Coronary artery (tissue), 2 donors: ENCODE results near the gene EDEM1.

Experiments
- DNase-seq: peaks from one replicate; pipeline ENCODE4 v3.0.0-alpha.2; 2017; ENCODE audit warnings: low spot score
- H3K27ac ChIP-seq, 2 donors: fragments of 200-600 bp; sonication (generic); one replicate each; pipeline ENCODE4 v1.5.1; 2016 to 2019
- H3K4me3 ChIP-seq: fragments of 200-600 bp; sonication (generic); 2 replicates; pipeline ENCODE4 v1.5.1; 2016; ENCODE audit warnings: mild to moderate bottlenecking, moderate library complexity
- TF ChIP-seq, protein P1 (sequence below): fragments of 200-600 bp; sonication (generic); IDR thresholded peaks from one replicate; pipeline ENCODE4 v1.5.1; 2019; ENCODE audit warnings: antibody characterized with exemption

The EDEM1 gene

GRCh38 chr3:5194341-5194740, 6.8 kb downstream of the EDEM1 start:
- no peak overlapping the region for H3K4me3 ChIP-seq
- no peak for DNase-seq
- TF ChIP-seq, protein P1, sequence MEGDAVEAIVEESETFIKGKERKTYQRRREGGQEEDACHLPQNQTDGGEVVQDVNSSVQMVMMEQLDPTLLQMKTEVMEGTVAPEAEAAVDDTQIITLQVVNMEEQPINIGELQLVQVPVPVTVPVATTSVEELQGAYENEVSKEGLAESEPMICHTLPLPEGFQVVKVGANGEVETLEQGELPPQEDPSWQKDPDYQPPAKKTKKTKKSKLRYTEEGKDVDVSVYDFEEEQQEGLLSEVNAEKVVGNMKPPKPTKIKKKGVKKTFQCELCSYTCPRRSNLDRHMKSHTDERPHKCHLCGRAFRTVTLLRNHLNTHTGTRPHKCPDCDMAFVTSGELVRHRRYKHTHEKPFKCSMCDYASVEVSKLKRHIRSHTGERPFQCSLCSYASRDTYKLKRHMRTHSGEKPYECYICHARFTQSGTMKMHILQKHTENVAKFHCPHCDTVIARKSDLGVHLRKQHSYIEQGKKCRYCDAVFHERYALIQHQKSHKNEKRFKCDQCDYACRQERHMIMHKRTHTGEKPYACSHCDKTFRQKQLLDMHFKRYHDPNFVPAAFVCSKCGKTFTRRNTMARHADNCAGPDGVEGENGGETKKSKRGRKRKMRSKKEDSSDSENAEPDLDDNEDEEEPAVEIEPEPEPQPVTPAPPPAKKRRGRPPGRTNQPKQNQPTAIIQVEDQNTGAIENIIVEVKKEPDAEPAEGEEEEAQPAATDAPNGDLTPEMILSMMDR, result no peak
- H3K27ac ChIP-seq, result peak overlapping the region in 1 of 2 donors; percentile 6

- peak overlapping the region in 1 of 2 donors; percentile 6 for H3K27ac ChIP-seq
- DNase-seq, result no peak
Measured at GRCh38 chr3:5194801-5195509, 7.4 kb downstream of the EDEM1 start.

GRCh38 chr3:5195605-5196004, 8.1 kb downstream of the EDEM1 start:
- DNase-seq, result no peak
- Histone ChIP-seq H3K4me3 (no peak overlapping the region), H3K27ac (no peak overlapping the region)
- TF ChIP-seq, protein P1, result no peak

More at GRCh38 chr3:5194801-5195509, 7.4 kb downstream of the EDEM1 start:
- TF ChIP-seq, protein P1, result no peak
- no peak overlapping the region for H3K4me3 ChIP-seq

- TF ChIP-seq, protein P1, result no peak
- DNase-seq, result no peak
- H3K27ac ChIP-seq, result no peak overlapping the region
- no peak overlapping the region for H3K4me3 ChIP-seq
Measured at GRCh38 chr3:5197022-5197421, 9.5 kb downstream of the EDEM1 start.

GRCh38 chr3:5197470-5198312, 10.2 kb downstream of the EDEM1 start:
- no peak for DNase-seq
- H3K27ac ChIP-seq, result peak overlapping the region in 1 of 2 donors; percentile 35
- TF ChIP-seq, protein P1, result no peak
- no peak overlapping the region for H3K4me3 ChIP-seq

DNA sequence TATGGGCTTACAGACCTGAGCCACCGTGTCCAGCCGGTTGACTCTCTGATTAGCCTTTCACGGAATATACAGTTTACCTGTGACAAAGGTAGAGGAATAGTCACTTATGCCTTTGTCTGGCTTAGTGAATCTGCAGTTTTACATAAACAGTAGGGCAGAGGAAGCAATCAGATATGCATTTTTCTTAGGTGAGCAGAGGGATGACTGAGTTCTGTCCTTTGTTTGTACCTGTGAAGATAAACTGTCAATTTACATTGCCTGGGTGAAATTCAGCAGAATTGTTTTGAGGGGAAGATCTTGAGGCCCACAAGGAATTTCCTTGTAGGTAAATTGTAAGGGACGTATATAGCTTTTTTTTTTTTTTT, 10.8 kb downstream of the EDEM1 start:
- TF ChIP-seq, protein P1, result no peak
- Histone ChIP-seq H3K4me3 (no peak overlapping the region), H3K27ac (no peak overlapping the region)
- no peak for DNase-seq
